Lung (tissue), 12 donors: ENCODE measurements around the gene HACD2. TPM values are rescaled to one million over a fixed set of nuclear protein-coding genes. Genes with fewer than 3 reads are reported as not detected.

Experiments
- ATAC-seq: fragments of 200-7000 bp; cut with Tn5 transposase; one replicate; pipeline ENCODE4 v1.9.1; 2020; ENCODE audit warnings: moderate number of reproducible peaks; ENCODE audit not compliant: insufficient read depth, low FRiP score
- DNase-seq, 3 donors: peaks; one replicate each; pipeline ENCODE4 v3.0.0-alpha.2; 2013 to 2017
- H3K27ac ChIP-seq, 2 donors: one replicate each; pipeline ENCODE4 v1.5.1; 2013; ENCODE audit warnings: mild to moderate bottlenecking in 2 of 2, moderate library complexity in 2 of 2, control low read depth in 1 of 2, inconsistent platforms in 1 of 2, low read depth in 1 of 2, low read length in 1 of 2
- H3K27me3 ChIP-seq, 3 donors: one replicate each; pipeline ENCODE4 v1.5.1; 2013; ENCODE audit warnings: low read length in 2 of 3; ENCODE audit not compliant: control insufficient read depth in 3 of 3, insufficient read depth in 3 of 3
- H3K36me3 ChIP-seq, 4 donors: one replicate each; pipeline ENCODE4 v1.5.1; 2013; ENCODE audit warnings: low read length in 4 of 4, mild to moderate bottlenecking in 1 of 4, moderate library complexity in 1 of 4; ENCODE audit not compliant: control insufficient read depth in 4 of 4, insufficient read depth in 4 of 4
- H3K4me1 ChIP-seq, 5 donors: one replicate each; pipeline ENCODE4 v1.5.1; 2013; ENCODE audit warnings: low read length in 5 of 5, mild to moderate bottlenecking in 2 of 5, moderate library complexity in 1 of 5; ENCODE audit not compliant: control insufficient read depth in 5 of 5, insufficient read depth in 5 of 5
- H3K4me3 ChIP-seq: one replicate; pipeline ENCODE4 v1.5.1; 2013; ENCODE audit warnings: mild to moderate bottlenecking, control low read depth, moderate library complexity
- H3K9ac ChIP-seq, 2 donors: one replicate each; pipeline ENCODE4 v1.5.1; 2013; ENCODE audit warnings: low read length in 2 of 2, control low read depth in 1 of 2; ENCODE audit not compliant: insufficient read depth in 1 of 2
- H3K9me3 ChIP-seq, 4 donors: one replicate each; pipeline ENCODE4 v1.5.1; 2013; ENCODE audit warnings: low read length in 3 of 4, mild to moderate bottlenecking in 1 of 4, moderate library complexity in 1 of 4; ENCODE audit not compliant: control insufficient read depth in 4 of 4, insufficient read depth in 3 of 4
- CTCF ChIP-seq: IDR thresholded peaks from 2 replicates; pipeline ENCODE4 v1.5.1; 2012; ENCODE audit warnings: mild to moderate bottlenecking; ENCODE audit errors: control extremely low read depth, extremely low read depth
- WGBS, 2 donors: extraction: QIAGEN DNeasy Blood & Tissue Kit; methylation state at CpG; one replicate each; pipeline ENCODE4 v1.1.7; 2013; 5-methylcytosine and 5-hydroxymethylcytosine counted together
- polyA plus RNA-seq, 2 donors: library from polyadenylated mRNA; stranded (reverse); fragments of 200-250 nt; gene quantifications; one replicate each; pipeline ENCODE4 v1.2.1, GENCODE V29; 2013
- total RNA-seq, 2 donors: library from RNA; depleted of rRNA in 1 of 2; stranded (reverse); fragments of >200 nt in 1 of 2; gene quantifications; one replicate each; pipeline ENCODE4 v1.2.1, GENCODE V29; 2014 to 2021
- donor health status: control.
- donor health status: control.
- donor health status: Bipolar disorder and iron deficiency.
- donor health status: healthy.
- donor health status: DM: yes; HTN: yes; CAD: no.

The HACD2 gene
- total and polyA plus RNA-seq, 4 donors = 17.1 to 40.7 (median 28.2) TPM

- TF ChIP-seq CTCF = no peak
- DNase-seq (peak in 1 of 3 donors; percentile 11), ATAC-seq (no peak)
- WGBS, 2 donors = 23 to 58% methylated on average over 11 of the region's 11 CpGs
- no peaks in the 10 kb centered on the region for H3K27me3 ChIP-seq
- no peak overlapping the region for H3K27ac ChIP-seq
- no peaks in the 10 kb centered on the region for H3K9me3 ChIP-seq
- H3K4me3 ChIP-seq = no peak overlapping the region
- peaks cover 3 to 15% (median 9%) of the 10 kb centered on the region in 4 donors for H3K36me3 ChIP-seq
- H3K9ac ChIP-seq = no peak overlapping the region
- H3K4me1 ChIP-seq = peaks cover 2 to 11% (median 4%) of the 10 kb centered on the region in 5 donors
Observed at GRCh38 chr3:123523023-123523412, 61.8 kb downstream of the HACD2 start.

DNA sequence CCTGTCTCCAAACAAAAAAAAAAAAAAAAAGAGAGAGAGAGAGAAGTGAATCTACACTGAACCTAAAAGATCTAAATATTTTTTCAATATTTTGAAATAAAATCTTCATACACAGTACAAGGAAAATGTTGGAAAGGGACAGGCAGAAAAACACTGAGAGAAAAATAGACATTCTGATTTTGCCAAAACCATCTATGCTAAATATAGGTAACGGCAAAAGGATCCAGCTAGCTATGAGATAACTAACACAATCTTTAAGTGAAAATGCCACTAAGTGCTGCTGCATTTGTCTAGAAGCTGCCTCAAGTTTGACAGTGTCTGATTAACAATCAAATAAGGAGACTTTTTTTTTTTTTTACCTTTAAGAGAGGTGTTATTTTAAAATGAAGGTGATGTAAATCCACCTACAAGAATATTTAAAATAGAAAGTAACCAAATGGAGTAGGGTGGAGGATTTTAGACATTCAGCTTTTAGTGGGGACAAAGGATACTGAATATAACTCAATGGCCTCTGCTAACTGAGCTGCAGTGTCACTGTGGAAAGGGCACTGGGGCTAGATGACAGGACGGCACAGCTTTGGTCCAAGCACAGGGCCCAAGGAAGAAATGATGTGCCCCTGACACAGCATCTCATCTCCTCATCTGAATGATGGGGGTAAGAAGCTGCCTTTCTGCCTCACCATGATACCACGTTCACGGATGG, 62.4 kb downstream of the HACD2 start:
- H3K27me3 ChIP-seq = no peaks in the 10 kb centered on the region
- H3K9ac ChIP-seq = no peak overlapping the region
- DNase-seq (no peak), ATAC-seq (no peak)
- H3K27ac ChIP-seq = no peak overlapping the region
- no peaks in the 10 kb centered on the region for H3K9me3 ChIP-seq
- H3K4me3 ChIP-seq = no peak overlapping the region
- WGBS, 2 donors = 52 to 72% methylated on average over 4 of the region's 4 CpGs
- peaks cover 0 to 12% (median 7%) of the 10 kb centered on the region in 4 donors for H3K36me3 ChIP-seq
- peaks cover 2 to 11% (median 4%) of the 10 kb centered on the region in 5 donors for H3K4me1 ChIP-seq
- no peak for TF ChIP-seq CTCF

DNA sequence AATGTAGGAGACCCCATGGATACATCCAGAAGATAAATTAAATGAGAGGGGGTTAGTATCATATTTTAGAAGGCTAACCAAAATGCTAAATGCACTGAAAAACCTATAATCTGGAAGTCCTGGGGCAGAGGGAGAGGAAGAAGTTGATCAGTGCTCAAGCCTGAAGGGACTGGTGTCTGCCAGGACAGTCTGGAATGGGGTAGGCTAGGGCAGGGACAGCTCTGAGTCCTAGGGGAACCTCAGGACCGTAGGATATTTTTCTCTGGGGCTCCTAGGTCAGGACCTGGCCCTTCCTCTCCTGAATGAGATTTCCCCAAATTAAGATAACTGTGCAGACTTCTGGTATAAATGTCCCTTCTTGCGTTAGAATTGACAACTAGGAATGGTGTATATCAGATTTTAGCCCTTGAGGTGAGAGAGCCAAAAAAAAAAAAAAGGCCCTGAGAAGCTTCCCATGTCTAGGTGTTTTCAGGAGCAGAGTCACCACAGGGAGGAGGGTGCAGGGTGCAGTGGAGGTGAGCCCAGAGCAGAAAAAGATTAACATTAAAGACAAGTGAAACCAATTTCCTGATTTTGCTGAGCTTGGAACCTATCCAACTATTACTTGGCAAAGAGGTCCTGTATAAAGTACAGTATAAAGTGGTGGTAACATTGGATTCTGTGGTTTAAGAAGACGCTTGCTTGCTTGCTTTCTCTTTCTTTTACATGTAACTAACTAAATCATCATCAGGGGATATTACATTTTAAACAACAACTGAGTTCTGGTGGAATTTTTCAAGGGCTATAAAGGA, 63.5 kb downstream of the HACD2 start:
- TF ChIP-seq CTCF = no peak
- H3K27ac ChIP-seq = no peak overlapping the region
- H3K4me3 ChIP-seq = no peak overlapping the region
- no peaks in the 10 kb centered on the region for H3K9me3 ChIP-seq
- 47 to 53% methylated on average over 3 of the region's 3 CpGs for WGBS, 2 donors
- DNase-seq (peak in 2 of 3 donors; percentile 65 to 77), ATAC-seq (no peak)
- H3K4me1 ChIP-seq = peaks cover 2 to 11% (median 4%) of the 10 kb centered on the region in 5 donors
- no peak overlapping the region for H3K9ac ChIP-seq
- H3K27me3 ChIP-seq = no peaks in the 10 kb centered on the region
- peaks cover 0 to 11% (median 1%) of the 10 kb centered on the region in 4 donors for H3K36me3 ChIP-seq
